HUES64 (cell line): ENCODE measurements around the gene DGKI.

ENCODE experiments used
- H3K27ac ChIP-seq: 2 replicates; pipeline ENCODE4 v1.7.0; 2013; ENCODE audit warnings: low read depth, low read length, inconsistent platforms
- H3K27me3 ChIP-seq: 2 replicates; pipeline ENCODE4 v1.6.1; 2013; ENCODE audit warnings: mild to moderate bottlenecking, low read length; ENCODE audit not compliant: insufficient read depth
- H3K36me3 ChIP-seq: 2 replicates; pipeline ENCODE4 v1.6.1; 2013; ENCODE audit warnings: mild to moderate bottlenecking, low read length; ENCODE audit not compliant: insufficient read depth
- H3K4me1 ChIP-seq: 2 replicates; pipeline ENCODE4 v1.6.1; 2013; ENCODE audit warnings: mild to moderate bottlenecking, low read length, moderate library complexity; ENCODE audit not compliant: insufficient read depth
- H3K4me3 ChIP-seq: 2 replicates; pipeline ENCODE4 v1.5.1; 2013; ENCODE audit warnings: mild to moderate bottlenecking, low read length, moderate library complexity
- H3K9ac ChIP-seq: 2 replicates; pipeline ENCODE4 v1.6.1; 2013; ENCODE audit warnings: mild to moderate bottlenecking, low read depth, low read length
- H3K9me3 ChIP-seq: 2 replicates; pipeline ENCODE4 v1.6.1; 2013; ENCODE audit warnings: low read depth, low read length; ENCODE audit not compliant: insufficient read depth
- WGBS: fragments of 150-250, 120-280 bp; methylation state at CpG from one replicate; pipeline ENCODE4 v1.1.7; 2013; ENCODE audit warnings: missing lambda C conversion rate; 5-methylcytosine and 5-hydroxymethylcytosine counted together

The DGKI gene

GRCh38 chr7:137774793-137775201 is 72.0 kb downstream of the DGKI start:
- H3K9ac ChIP-seq = no peak overlapping the region
- no peaks in the 10 kb centered on the region for H3K36me3 ChIP-seq
- no peaks in the 10 kb centered on the region for H3K9me3 ChIP-seq
- H3K4me1 ChIP-seq = peaks cover 16% of the 10 kb centered on the region
- no peak overlapping the region for H3K4me3 ChIP-seq
- H3K27ac ChIP-seq = no peak overlapping the region
- 80% methylated on average over 4 of the region's 4 CpGs for WGBS
- no peaks in the 10 kb centered on the region for H3K27me3 ChIP-seq

- peaks cover 16% of the 10 kb centered on the region for H3K4me1 ChIP-seq
- H3K27ac ChIP-seq = no peak overlapping the region
- H3K9ac ChIP-seq = no peak overlapping the region
- H3K9me3 ChIP-seq = no peaks in the 10 kb centered on the region
- H3K36me3 ChIP-seq = no peaks in the 10 kb centered on the region
- no peak overlapping the region for H3K4me3 ChIP-seq
- no peaks in the 10 kb centered on the region for H3K27me3 ChIP-seq
Measured at GRCh38 chr7:137772748-137773147, 74.0 kb downstream of the DGKI start.

GRCh38 chr7:137772316-137772715 is 74.5 kb downstream of the DGKI start:
- Histone ChIP-seq H3K4me1 (peaks cover 16% of the 10 kb centered on the region), H3K27me3 (no peaks in the 10 kb centered on the region), H3K27ac (no peak overlapping the region), H3K9ac (no peak overlapping the region), H3K36me3 (no peaks in the 10 kb centered on the region), H3K4me3 (no peak overlapping the region), H3K9me3 (no peaks in the 10 kb centered on the region)
- 96% methylated on average over 2 of the region's 3 CpGs for WGBS

- no peak overlapping the region for H3K27ac ChIP-seq
- no peak overlapping the region for H3K4me3 ChIP-seq
- WGBS = 94% methylated on average over 7 of the region's 7 CpGs
- H3K4me1 ChIP-seq = peaks cover 16% of the 10 kb centered on the region
- no peaks in the 10 kb centered on the region for H3K27me3 ChIP-seq
- H3K36me3 ChIP-seq = no peaks in the 10 kb centered on the region
- no peaks in the 10 kb centered on the region for H3K9me3 ChIP-seq
- H3K9ac ChIP-seq = no peak overlapping the region
Measured at GRCh38 chr7:137771679-137772078, 75.1 kb downstream of the DGKI start.

- H3K4me1 ChIP-seq = peaks cover 16% of the 10 kb centered on the region
- H3K9me3 ChIP-seq = no peaks in the 10 kb centered on the region
- 96% methylated on average over 5 of the region's 5 CpGs for WGBS
Measured at GRCh38 chr7:137771273-137771672, 75.5 kb downstream of the DGKI start.

GRCh38 chr7:137768366-137768765 is 78.4 kb downstream of the DGKI start:
- Histone ChIP-seq H3K9me3 (no peaks in the 10 kb centered on the region), H3K9ac (no peak overlapping the region), H3K4me1 (peaks cover 8% of the 10 kb centered on the region; the same call in 1 of the 2 replicates), H3K27me3 (no peaks in the 10 kb centered on the region), H3K36me3 (no peaks in the 10 kb centered on the region), H3K4me3 (no peak overlapping the region), H3K27ac (no peak overlapping the region)
- WGBS = 87% methylated on average over 6 of the region's 6 CpGs

More at GRCh38 chr7:137771273-137771672, 75.5 kb downstream of the DGKI start:
- H3K4me3 ChIP-seq = no peak overlapping the region
- H3K27ac ChIP-seq = no peak overlapping the region
- no peaks in the 10 kb centered on the region for H3K27me3 ChIP-seq
- H3K9ac ChIP-seq = no peak overlapping the region
- H3K36me3 ChIP-seq = no peaks in the 10 kb centered on the region

GRCh38 chr7:137762334-137762733 is 84.4 kb downstream of the DGKI start:
- Histone ChIP-seq H3K4me1 (peaks cover 9% of the 10 kb centered on the region; the same call in 1 of the 2 replicates), H3K9ac (no peak overlapping the region), H3K4me3 (no peak overlapping the region), H3K9me3 (no peaks in the 10 kb centered on the region), H3K27me3 (no peaks in the 10 kb centered on the region), H3K36me3 (no peaks in the 10 kb centered on the region), H3K27ac (no peak overlapping the region)
- WGBS = 88% methylated on average over 2 of the region's 2 CpGs

- H3K27me3 ChIP-seq = no peaks in the 10 kb centered on the region
- WGBS = 40% methylated on average over 6 of the region's 6 CpGs
Measured at GRCh38 chr7:137760111-137760510, 86.7 kb downstream of the DGKI start.

GRCh38 chr7:137757146-137757925 is 89.4 kb downstream of the DGKI start:
- H3K9ac ChIP-seq = no peak overlapping the region
- peaks cover 40% of the 10 kb centered on the region for H3K4me1 ChIP-seq
- H3K27me3 ChIP-seq = no peaks in the 10 kb centered on the region
- H3K36me3 ChIP-seq = no peaks in the 10 kb centered on the region
- no peak overlapping the region for H3K4me3 ChIP-seq
- H3K27ac ChIP-seq = no peak overlapping the region
- H3K9me3 ChIP-seq = no peaks in the 10 kb centered on the region
- 94% methylated on average over 9 of the region's 10 CpGs for WGBS

More at GRCh38 chr7:137760111-137760510, 86.7 kb downstream of the DGKI start:
- H3K27ac ChIP-seq = no peak overlapping the region
- no peaks in the 10 kb centered on the region for H3K36me3 ChIP-seq
- H3K4me3 ChIP-seq = no peak overlapping the region
- no peak overlapping the region; the same call in 1 of the 2 replicates for H3K9ac ChIP-seq
- peaks cover 20% of the 10 kb centered on the region; the same call in 1 of the 2 replicates for H3K4me1 ChIP-seq
- H3K9me3 ChIP-seq = no peaks in the 10 kb centered on the region

GRCh38 chr7:137755846-137756651 is 90.7 kb downstream of the DGKI start:
- no peaks in the 10 kb centered on the region for H3K27me3 ChIP-seq
- no peak overlapping the region for H3K9ac ChIP-seq
- no peaks in the 10 kb centered on the region for H3K36me3 ChIP-seq
- peaks cover 40% of the 10 kb centered on the region for H3K4me1 ChIP-seq
- WGBS = 85% methylated on average over 2 of the region's 5 CpGs
- H3K9me3 ChIP-seq = no peaks in the 10 kb centered on the region
- H3K4me3 ChIP-seq = no peak overlapping the region
- H3K27ac ChIP-seq = no peak overlapping the region

- no peak overlapping the region for H3K9ac ChIP-seq
- H3K36me3 ChIP-seq = no peaks in the 10 kb centered on the region
- no peaks in the 10 kb centered on the region for H3K27me3 ChIP-seq
- no peaks in the 10 kb centered on the region for H3K9me3 ChIP-seq
- no peak overlapping the region for H3K27ac ChIP-seq
- 88% methylated on average over 4 of the region's 4 CpGs for WGBS
- H3K4me1 ChIP-seq = peaks cover 39% of the 10 kb centered on the region
- no peak overlapping the region for H3K4me3 ChIP-seq
Measured at GRCh38 chr7:137755427-137755826, 91.3 kb downstream of the DGKI start.
